LNCAP (cell line): ENCODE measurements around the gene GUK1.

Source experiments
- TF ChIP-seq, protein P1 (sequence below): fragments of 450-650 bp; IDR thresholded peaks from 2 replicates; pipeline ENCODE4 v1.5.1; 2017; ENCODE audit warnings: mild to moderate bottlenecking

The GUK1 gene

GRCh38 chr1:228106800-228107054 lies 33.4 kb upstream of the GUK1 start:
- TF ChIP-seq, protein P1, sequence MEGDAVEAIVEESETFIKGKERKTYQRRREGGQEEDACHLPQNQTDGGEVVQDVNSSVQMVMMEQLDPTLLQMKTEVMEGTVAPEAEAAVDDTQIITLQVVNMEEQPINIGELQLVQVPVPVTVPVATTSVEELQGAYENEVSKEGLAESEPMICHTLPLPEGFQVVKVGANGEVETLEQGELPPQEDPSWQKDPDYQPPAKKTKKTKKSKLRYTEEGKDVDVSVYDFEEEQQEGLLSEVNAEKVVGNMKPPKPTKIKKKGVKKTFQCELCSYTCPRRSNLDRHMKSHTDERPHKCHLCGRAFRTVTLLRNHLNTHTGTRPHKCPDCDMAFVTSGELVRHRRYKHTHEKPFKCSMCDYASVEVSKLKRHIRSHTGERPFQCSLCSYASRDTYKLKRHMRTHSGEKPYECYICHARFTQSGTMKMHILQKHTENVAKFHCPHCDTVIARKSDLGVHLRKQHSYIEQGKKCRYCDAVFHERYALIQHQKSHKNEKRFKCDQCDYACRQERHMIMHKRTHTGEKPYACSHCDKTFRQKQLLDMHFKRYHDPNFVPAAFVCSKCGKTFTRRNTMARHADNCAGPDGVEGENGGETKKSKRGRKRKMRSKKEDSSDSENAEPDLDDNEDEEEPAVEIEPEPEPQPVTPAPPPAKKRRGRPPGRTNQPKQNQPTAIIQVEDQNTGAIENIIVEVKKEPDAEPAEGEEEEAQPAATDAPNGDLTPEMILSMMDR: no peak

DNA sequence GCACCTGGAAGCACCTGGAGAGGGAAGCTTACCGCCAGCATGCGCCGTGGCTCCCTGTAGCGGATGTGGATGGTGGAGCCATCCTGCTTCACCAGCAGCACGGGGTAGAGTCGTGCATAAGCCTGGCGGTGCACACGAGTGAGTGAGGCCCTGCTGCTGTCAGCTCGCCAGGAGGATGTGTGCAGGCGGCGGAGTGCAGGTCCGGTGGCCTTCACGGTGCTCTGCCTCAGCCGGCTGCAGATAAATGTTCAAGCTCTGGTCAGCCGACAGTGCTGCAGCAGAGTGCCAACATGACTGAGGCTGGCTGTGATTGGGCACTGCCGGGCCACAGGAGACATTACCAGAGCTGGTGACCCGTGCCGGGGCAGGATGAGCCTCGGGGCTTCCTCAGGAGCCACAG lies 32.4 kb upstream of the GUK1 start:
- TF ChIP-seq, protein P1: no peak

GRCh38 chr1:228108055-228108690 lies 31.9 kb upstream of the GUK1 start:
- TF ChIP-seq, protein P1: no peak

- TF ChIP-seq, protein P1: no peak
These were observed 31.4 kb upstream of the GUK1 start for GRCh38 chr1:228108742-228109072.

- TF ChIP-seq, protein P1: peak; percentile 22; the same call in 1 of the 2 replicates
These were observed 30.8 kb upstream of the GUK1 start, which contains the start of gene MRPL55 for GRCh38 chr1:228109073-228109961. Gene MRPL55 (minus strand): TSS chr1:228109299. CDS start chr1:228108260, 1,039 bp downstream.

DNA sequence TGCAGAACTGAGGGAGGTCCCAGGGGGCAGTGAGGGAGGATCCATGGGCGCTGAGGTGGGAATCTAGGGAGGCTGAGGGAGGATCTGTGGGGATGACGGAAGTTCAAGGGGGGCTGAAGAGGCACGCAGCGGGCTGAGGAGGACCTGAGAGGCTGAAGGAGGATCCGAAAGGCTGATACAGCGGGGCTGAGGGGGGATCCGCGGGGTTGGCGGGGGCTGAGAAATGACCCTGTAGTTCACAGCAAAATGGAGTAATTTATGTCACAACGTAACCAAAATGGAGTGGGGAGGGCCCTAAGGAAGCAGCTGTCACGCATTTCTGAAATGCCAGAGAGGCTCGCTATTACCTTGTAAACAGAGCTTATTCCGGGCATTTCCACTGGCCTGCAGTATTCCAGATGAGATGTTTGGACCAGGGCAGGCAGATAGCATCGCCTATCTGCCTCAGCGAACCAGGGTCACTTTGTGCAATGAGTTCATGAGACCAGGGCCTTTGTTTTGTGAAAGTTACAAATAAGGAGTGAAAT lies 30.1 kb upstream of the GUK1 start:
- TF ChIP-seq, protein P1: no peak

- TF ChIP-seq, protein P1: no peak
These were observed 29.5 kb upstream of the GUK1 start for GRCh38 chr1:228110556-228110955.
